ENCODE measurements around the gene JAG1. TPM values are rescaled to one million over a fixed set of nuclear protein-coding genes. Genes with fewer than 3 reads are reported as not detected.
A peak's percentile ranks its signal among the peaks of the same experiment; 100 is the strongest.

JAG1 gene
- total and polyA plus RNA-seq, 2 experiments from 2014 or later, result 18.3 to 53.2 TPM

DNA sequence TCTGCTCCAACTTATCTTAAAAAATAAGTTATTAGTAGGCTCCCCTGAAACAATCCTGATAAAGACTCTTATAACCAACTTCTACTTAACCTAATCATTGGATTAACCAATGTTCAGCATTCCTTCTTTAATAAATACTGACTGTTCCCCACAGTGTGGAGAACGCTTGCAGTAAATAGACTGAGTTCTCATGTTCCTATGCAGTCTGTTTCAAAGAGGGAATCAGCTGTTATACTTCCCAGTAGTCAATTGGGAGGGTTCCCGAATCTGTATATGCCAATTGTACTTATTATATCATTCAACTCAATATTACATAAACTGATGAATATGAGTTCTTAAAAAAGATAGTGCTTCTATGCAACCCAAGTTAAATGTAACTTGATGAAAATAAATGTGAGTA lies 9.7 kb upstream of the JAG1 start:
- Histone ChIP-seq H3K36me3 (no peaks in the 10 kb centered on the region), H3K27ac (no peak overlapping the region), H3K4me1 (ENCODE audit: low read depth) (no peaks in the 10 kb centered on the region), H3K27me3 (no peaks in the 10 kb centered on the region), H3K4me3 (no peak overlapping the region), H3K9me3 (ENCODE audit: low read depth) (no peaks in the 10 kb centered on the region)
- no peak for DNase-seq (ENCODE audit: low read depth in 1 of 2, low spot score in 1 of 2)
- TF ChIP-seq, protein P1, sequence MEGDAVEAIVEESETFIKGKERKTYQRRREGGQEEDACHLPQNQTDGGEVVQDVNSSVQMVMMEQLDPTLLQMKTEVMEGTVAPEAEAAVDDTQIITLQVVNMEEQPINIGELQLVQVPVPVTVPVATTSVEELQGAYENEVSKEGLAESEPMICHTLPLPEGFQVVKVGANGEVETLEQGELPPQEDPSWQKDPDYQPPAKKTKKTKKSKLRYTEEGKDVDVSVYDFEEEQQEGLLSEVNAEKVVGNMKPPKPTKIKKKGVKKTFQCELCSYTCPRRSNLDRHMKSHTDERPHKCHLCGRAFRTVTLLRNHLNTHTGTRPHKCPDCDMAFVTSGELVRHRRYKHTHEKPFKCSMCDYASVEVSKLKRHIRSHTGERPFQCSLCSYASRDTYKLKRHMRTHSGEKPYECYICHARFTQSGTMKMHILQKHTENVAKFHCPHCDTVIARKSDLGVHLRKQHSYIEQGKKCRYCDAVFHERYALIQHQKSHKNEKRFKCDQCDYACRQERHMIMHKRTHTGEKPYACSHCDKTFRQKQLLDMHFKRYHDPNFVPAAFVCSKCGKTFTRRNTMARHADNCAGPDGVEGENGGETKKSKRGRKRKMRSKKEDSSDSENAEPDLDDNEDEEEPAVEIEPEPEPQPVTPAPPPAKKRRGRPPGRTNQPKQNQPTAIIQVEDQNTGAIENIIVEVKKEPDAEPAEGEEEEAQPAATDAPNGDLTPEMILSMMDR (IDR thresholded peaks at IDR 0.05; ENCODE audit: low read depth, low read length), result no peak

DNA sequence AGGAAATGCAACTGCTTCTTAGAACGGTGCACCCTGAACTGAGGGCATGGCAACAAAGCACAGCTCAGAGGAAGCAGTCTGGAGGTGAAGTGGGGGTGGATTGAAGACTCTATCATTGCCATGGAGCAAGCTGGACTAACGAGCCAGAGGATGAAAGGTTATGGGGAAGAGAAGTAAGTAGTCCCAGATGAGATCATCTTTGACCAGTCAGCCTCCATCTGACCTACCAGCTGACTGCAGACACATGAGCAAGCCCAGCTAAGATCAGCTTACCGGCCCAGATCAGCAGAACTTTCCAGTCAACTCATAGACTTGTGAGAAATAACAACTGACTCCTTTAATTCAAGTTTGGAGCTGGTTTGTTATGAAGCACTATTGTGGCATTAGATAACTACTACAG lies 9.1 kb upstream of the JAG1 start:
- TF ChIP-seq, protein P1 (IDR thresholded peaks at IDR 0.05; ENCODE audit: low read depth, low read length), result no peak
- Histone ChIP-seq H3K4me1 (ENCODE audit: low read depth) (no peaks in the 10 kb centered on the region), H3K9me3 (ENCODE audit: low read depth) (no peaks in the 10 kb centered on the region), H3K27me3 (no peaks in the 10 kb centered on the region), H3K27ac (no peak overlapping the region), H3K36me3 (no peaks in the 10 kb centered on the region), H3K4me3 (no peak overlapping the region)
- no peak for DNase-seq (ENCODE audit: low read depth in 1 of 2, low spot score in 1 of 2)

DNA sequence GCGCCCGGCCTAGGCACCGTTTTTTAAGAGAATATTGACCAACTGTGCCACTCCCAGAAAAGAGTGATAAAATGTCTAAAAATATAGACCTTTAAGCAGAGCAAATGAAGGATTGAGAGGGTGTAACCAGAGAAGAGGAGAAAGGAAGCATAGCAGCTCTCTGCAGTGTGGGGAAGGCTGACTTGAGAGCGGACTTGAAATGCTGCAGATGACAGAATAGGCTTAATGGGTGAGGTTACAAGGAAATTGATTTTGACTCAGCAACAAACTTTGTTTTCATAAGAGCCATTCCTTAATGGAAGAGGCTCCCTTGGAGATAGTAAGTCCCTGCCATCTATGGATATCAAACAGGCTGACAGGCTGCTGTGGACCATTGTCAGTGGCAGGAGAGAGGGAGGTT lies 7.7 kb upstream of the JAG1 start:
- Histone ChIP-seq H3K36me3 (no peaks in the 10 kb centered on the region), H3K27ac (no peak overlapping the region), H3K9me3 (ENCODE audit: low read depth) (no peaks in the 10 kb centered on the region), H3K4me1 (ENCODE audit: low read depth) (no peaks in the 10 kb centered on the region), H3K4me3 (no peak overlapping the region), H3K27me3 (no peaks in the 10 kb centered on the region)
- TF ChIP-seq, protein P1 (IDR thresholded peaks at IDR 0.05; ENCODE audit: low read depth, low read length), result no peak
- no peak for DNase-seq (ENCODE audit: low read depth in 1 of 2, low spot score in 1 of 2)

DNA sequence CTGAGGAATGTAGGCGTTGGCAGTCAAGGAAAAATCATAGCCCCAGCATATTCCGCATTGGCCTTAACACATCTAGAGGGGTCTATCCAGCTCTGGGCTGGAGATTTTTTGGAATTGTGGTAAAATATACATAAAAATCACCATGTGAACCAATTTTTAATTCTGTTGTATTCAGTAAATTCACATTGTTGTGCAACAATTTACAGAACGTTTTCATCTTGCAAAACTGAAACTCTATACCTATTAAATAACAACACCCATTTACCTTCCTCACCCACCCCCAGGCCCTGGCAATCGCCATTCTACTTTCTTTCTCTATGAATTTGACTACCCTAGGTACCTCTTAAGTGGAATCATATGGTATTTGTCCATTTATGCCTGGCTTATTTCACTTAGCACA lies 6.8 kb upstream of the JAG1 start:
- Histone ChIP-seq H3K9me3 (ENCODE audit: low read depth) (no peaks in the 10 kb centered on the region), H3K36me3 (no peaks in the 10 kb centered on the region), H3K4me1 (ENCODE audit: low read depth) (no peaks in the 10 kb centered on the region), H3K4me3 (no peak overlapping the region), H3K27me3 (no peaks in the 10 kb centered on the region), H3K27ac (no peak overlapping the region)
- no peak for DNase-seq (ENCODE audit: low read depth in 1 of 2, low spot score in 1 of 2)
- TF ChIP-seq, protein P1 (IDR thresholded peaks at IDR 0.05; ENCODE audit: low read depth, low read length), result no peak

DNA sequence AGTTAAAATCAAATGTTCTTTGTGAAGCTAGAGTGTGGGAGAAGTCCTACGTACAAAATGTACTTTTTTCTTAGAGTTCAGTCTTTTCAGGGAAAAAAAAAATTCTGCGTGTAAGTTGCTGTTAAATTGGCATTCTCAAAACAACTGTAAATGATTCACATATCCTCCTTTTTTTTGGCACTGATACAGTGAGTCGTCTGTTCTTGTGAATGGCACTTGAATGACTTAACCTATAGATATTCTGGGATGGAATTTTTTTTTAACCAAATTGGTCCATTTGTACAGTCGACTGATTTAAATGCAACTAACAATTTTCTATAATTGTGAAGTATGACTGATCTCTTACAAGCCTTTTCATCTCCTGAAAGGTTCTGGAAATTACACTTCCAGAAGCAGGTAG lies 5.5 kb upstream of the JAG1 start:
- Histone ChIP-seq H3K27me3 (no peaks in the 10 kb centered on the region), H3K9me3 (ENCODE audit: low read depth) (no peaks in the 10 kb centered on the region), H3K27ac (no peak overlapping the region), H3K36me3 (no peaks in the 10 kb centered on the region), H3K4me1 (ENCODE audit: low read depth) (no peaks in the 10 kb centered on the region), H3K4me3 (no peak overlapping the region)
- TF ChIP-seq, protein P1 (IDR thresholded peaks at IDR 0.05; ENCODE audit: low read depth, low read length), result no peak
- peak in 1 of 2 donors; percentile 36 for DNase-seq (ENCODE audit: low read depth in 1 of 2, low spot score in 1 of 2)

DNA sequence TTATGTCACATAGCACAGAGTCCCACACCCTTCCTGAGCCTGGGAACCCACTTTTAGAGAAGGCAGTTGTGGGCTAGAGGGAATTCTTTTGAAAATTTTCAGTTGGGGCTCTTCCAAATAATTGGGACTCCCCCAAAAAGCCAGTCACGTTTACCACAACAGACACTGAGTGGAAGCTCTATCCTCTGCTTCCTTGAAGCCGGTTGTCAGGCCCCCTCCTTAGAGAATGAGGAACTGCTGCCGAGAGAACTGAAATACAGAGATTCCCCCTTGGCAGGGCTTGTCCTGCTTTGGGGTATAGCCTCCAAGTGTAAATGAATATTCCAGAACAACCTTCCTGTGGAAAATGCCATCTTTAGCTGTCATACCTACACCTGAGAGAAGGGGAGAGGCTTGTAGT lies 2.7 kb upstream of the JAG1 start:
- Histone ChIP-seq H3K27ac (no peak overlapping the region), H3K36me3 (no peaks in the 10 kb centered on the region), H3K4me3 (no peak overlapping the region), H3K27me3 (no peaks in the 10 kb centered on the region), H3K9me3 (ENCODE audit: low read depth) (no peaks in the 10 kb centered on the region), H3K4me1 (ENCODE audit: low read depth) (no peaks in the 10 kb centered on the region)
- TF ChIP-seq, protein P1 (IDR thresholded peaks at IDR 0.05; ENCODE audit: low read depth, low read length), result no peak
- no peak for DNase-seq (ENCODE audit: low read depth in 1 of 2, low spot score in 1 of 2)

All from cardiac muscle cell (in vitro differentiated cells and primary cell).